Adrenal gland (tissue), 12 donors: Measurements from ENCODE around the gene PRAME. TPM values are rescaled to one million over a fixed set of nuclear protein-coding genes. Genes with fewer than 3 reads are reported as not detected.
"Not testable (repeated sequence)": the region's sequence is repeated elsewhere in the genome, so short reads cannot be mapped to it uniquely, and the experiment has no call there.

Experiments used
- DNase-seq, 7 donors: peaks; one replicate each; pipeline ENCODE4 v3.0.0-alpha.2; 2019 to 2020
- H3K27ac ChIP-seq, 5 donors: fragments of 200-600 bp; sonication (generic) in 4 of 5; 1 replicate in 3 of 5; 2 replicates in 2 of 5; pipeline versions ENCODE4 v1.5.1 to v1.8.0; 2016 to 2020; ENCODE audit warnings: mild to moderate bottlenecking in 1 of 5
- H3K27me3 ChIP-seq: fragments of 200-600 bp; 2 replicates; pipeline ENCODE4 v1.8.0; 2021
- H3K36me3 ChIP-seq, 2 donors: fragments of 200-600 bp; replicated peaks in 1 of 2; 1 replicate in 1 of 2; 2 replicates in 1 of 2; pipeline versions ENCODE4 v1.5.1 to v1.8.0; 2018 to 2022
- H3K4me1 ChIP-seq, 2 donors: fragments of 200-600 bp; replicated peaks in 1 of 2; 1 replicate in 1 of 2; 2 replicates in 1 of 2; pipeline versions ENCODE4 v1.5.1 to v1.8.0; 2018 to 2021
- H3K4me3 ChIP-seq, 4 donors: fragments of 200-600 bp; sonication (generic) in 3 of 4; one replicate each; pipeline ENCODE4 v1.5.1; 2016 to 2018
- H3K9me3 ChIP-seq, 3 donors: fragments of 200-600 bp; sonication (generic) in 1 of 3; replicated peaks in 1 of 3; 1 replicate in 2 of 3; 2 replicates in 1 of 3; pipeline versions ENCODE4 v1.5.1 to v1.8.0; 2016 to 2021
- CTCF ChIP-seq, 6 experiments: fragments of 450-650 bp in 4 of 6; fragments of 200-600 bp in 2 of 6; sonication (generic) in 1 of 6; IDR thresholded peaks; 1 replicate in 5 of 6; 2 replicates in 1 of 6; pipeline versions ENCODE4 v1.5.1 to v1.8.0; 2016 to 2021; ENCODE audit warnings: antibody characterized with exemption in 6 of 6, mild to moderate bottlenecking in 2 of 6, moderate library complexity in 1 of 6
- POLR2A ChIP-seq, 2 donors: fragments of 450-650 bp; IDR thresholded peaks; one replicate each; pipeline ENCODE4 v1.6.1; 2017; ENCODE audit warnings: antibody characterized with exemption in 2 of 2, mild to moderate bottlenecking in 2 of 2, moderate library complexity in 1 of 2
- WGBS, 4 donors: extraction: QIAGEN DNeasy Blood & Tissue Kit in 2 of 4; methylation state at CpG; one replicate each; pipeline versions ENCODE4 v1.1.5 to v1.1.7; 2013 to 2017; 5-methylcytosine and 5-hydroxymethylcytosine counted together
- intact Hi-C, 2 donors: fragments of 100-400 bp; cut with DNase I; formaldehyde crosslinking; loops; one replicate each; pipeline versions ENCODE4 v1.14.1 to v1.15.0; 2022 to 2023
- polyA plus RNA-seq, 3 donors: library from polyadenylated mRNA; stranded (reverse); fragments of 200-250 nt in 2 of 3; fragments of 350-450 nt in 1 of 3; fragmentation: Illumina TruSeq in 1 of 3; extraction: RNeasy Lipid Tissue Mini Kit (QIAGEN cat#74804) in 1 of 3; gene quantifications; one replicate each; pipeline ENCODE4 v1.2.3, GENCODE V29; 2013 to 2014
- total RNA-seq, 9 donors: library from RNA; depleted of rRNA in 4 of 9; stranded (reverse); fragments of >200 nt in 4 of 9; fragments of 120-200 nt in 1 of 9; fragmentation: NEBNext Ultra II Directional in 1 of 9; extraction: Animal tissue kit (Norgen Biotek cat#: 25700) in 1 of 9; gene quantifications; one replicate each; pipeline versions ENCODE4 v1.1.0 to v1.2.4, GENCODE V29; 2013 to 2023
- donor health status: healthy with polysubstance abuse.
- donor health status: Bipolar disorder and iron deficiency.
- donor health status: DM: yes; HTN: yes; CAD: no.
- donor health status: DM: no; HTN: no; CAD: no.
- donor health status: DM: no; HTN: no; CAD: no.
- donor health status: DM: yes; HTN: yes; CAD: no.

PRAME gene
- total and polyA plus RNA-seq, 12 donors, result 0.78 to 11.6 (median 3.5) TPM

- 87 to 94% (median 91%) methylated on average over 3 of the region's 3 CpGs for WGBS, 4 donors
- no peak for TF ChIP-seq CTCF (IDR thresholded peaks at IDR 0.05)
- no peak for TF ChIP-seq POLR2A (IDR thresholded peaks at IDR 0.05)
- no peaks in the 10 kb centered on the region for H3K36me3 ChIP-seq
- H3K4me1 ChIP-seq, result no peaks in the 10 kb centered on the region
- H3K9me3 ChIP-seq, result no peaks in the 10 kb centered on the region
- H3K27ac ChIP-seq, result no peak overlapping the region
- no peak for DNase-seq
- no peak overlapping the region for H3K4me3 ChIP-seq
- no peaks in the 10 kb centered on the region for H3K27me3 ChIP-seq
- intact Hi-C loops, result no loop called here
Measured at GRCh38 chr22:22535662-22536061, 23.4 kb downstream of the PRAME start.

- no peaks in the 10 kb centered on the region for H3K4me1 ChIP-seq
- DNase-seq, result no peak
- no peak overlapping the region for H3K27ac ChIP-seq
- no peaks in the 10 kb centered on the region for H3K9me3 ChIP-seq
- no peaks in the 10 kb centered on the region for H3K27me3 ChIP-seq
- TF ChIP-seq CTCF (IDR thresholded peaks at IDR 0.05) (no peak), POLR2A (IDR thresholded peaks at IDR 0.05) (no peak)
- no peaks in the 10 kb centered on the region for H3K36me3 ChIP-seq
- 84 to 89% (median 88%) methylated on average over 9 of the region's 9 CpGs for WGBS, 4 donors
- intact Hi-C loops, result no loop called here
- H3K4me3 ChIP-seq, result no peak overlapping the region
Measured at GRCh38 chr22:22534604-22535415, 24.3 kb downstream of the PRAME start.

- 78 to 84% (median 82%) methylated on average over 5 of the region's 5 CpGs for WGBS, 4 donors
- no peak for TF ChIP-seq POLR2A (IDR thresholded peaks at IDR 0.05)
- TF ChIP-seq CTCF (IDR thresholded peaks at IDR 0.05), result no peak
- no peaks in the 10 kb centered on the region for H3K9me3 ChIP-seq
- intact Hi-C loops, result no loop called here
- H3K36me3 ChIP-seq, result no peaks in the 10 kb centered on the region
- no peaks in the 10 kb centered on the region for H3K4me1 ChIP-seq
- no peak overlapping the region for H3K27ac ChIP-seq
- H3K4me3 ChIP-seq, result no peak overlapping the region
- no peaks in the 10 kb centered on the region for H3K27me3 ChIP-seq
- DNase-seq, result no peak
Measured at GRCh38 chr22:22533863-22534262, 25.2 kb downstream of the PRAME start.

- no peak for DNase-seq
- 92 to 100% (median 99%) methylated on average over 1 of the region's 1 CpG for WGBS, 4 donors
Measured at GRCh38 chr22:22533417-22533816, 25.6 kb downstream of the PRAME start.

GRCh38 chr22:22532547-22533071 lies 26.5 kb downstream of the PRAME start:
- H3K4me1 ChIP-seq, H3K36me3 ChIP-seq, DNase-seq, H3K9me3 ChIP-seq, H3K27me3 ChIP-seq, H3K27ac ChIP-seq, H3K4me3 ChIP-seq, intact Hi-C loops: not testable (repeated sequence)
- 88 to 91% (median 90%) methylated on average over 12 of the region's 12 CpGs for WGBS, 4 donors

More at GRCh38 chr22:22533417-22533816, 25.6 kb downstream of the PRAME start:
- Histone ChIP-seq H3K4me1 (no peaks in the 10 kb centered on the region), H3K4me3 (no peak overlapping the region), H3K27me3 (no peaks in the 10 kb centered on the region), H3K36me3 (no peaks in the 10 kb centered on the region), H3K27ac (no peak overlapping the region), H3K9me3 (no peaks in the 10 kb centered on the region)
- TF ChIP-seq CTCF (IDR thresholded peaks at IDR 0.05) (no peak), POLR2A (IDR thresholded peaks at IDR 0.05) (no peak)
- intact Hi-C loops, result no loop called here
